GM19043 (cell line): ENCODE data around the gene P2RY1.
"Not testable (repeated sequence)": the region's sequence is repeated elsewhere in the genome, so short reads cannot be mapped to it uniquely, and the experiment has no call there.

Source experiments
- ATAC-seq: cut with Tn5 transposase; IDR thresholded peaks from one replicate; pipeline ENCODE4 v1.9.1; 2021; ENCODE audit warnings: low read depth; ENCODE audit not compliant: unreplicated experiment

P2RY1 gene

DNA sequence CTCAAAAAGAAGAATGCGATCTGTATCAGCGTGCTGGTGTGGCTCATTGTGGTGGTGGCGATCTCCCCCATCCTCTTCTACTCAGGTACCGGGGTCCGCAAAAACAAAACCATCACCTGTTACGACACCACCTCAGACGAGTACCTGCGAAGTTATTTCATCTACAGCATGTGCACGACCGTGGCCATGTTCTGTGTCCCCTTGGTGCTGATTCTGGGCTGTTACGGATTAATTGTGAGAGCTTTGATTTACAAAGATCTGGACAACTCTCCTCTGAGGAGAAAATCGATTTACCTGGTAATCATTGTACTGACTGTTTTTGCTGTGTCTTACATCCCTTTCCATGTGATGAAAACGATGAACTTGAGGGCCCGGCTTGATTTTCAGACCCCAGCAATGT lies 1.3 kb downstream of the P2RY1 start:
- no peak for ATAC-seq

DNA sequence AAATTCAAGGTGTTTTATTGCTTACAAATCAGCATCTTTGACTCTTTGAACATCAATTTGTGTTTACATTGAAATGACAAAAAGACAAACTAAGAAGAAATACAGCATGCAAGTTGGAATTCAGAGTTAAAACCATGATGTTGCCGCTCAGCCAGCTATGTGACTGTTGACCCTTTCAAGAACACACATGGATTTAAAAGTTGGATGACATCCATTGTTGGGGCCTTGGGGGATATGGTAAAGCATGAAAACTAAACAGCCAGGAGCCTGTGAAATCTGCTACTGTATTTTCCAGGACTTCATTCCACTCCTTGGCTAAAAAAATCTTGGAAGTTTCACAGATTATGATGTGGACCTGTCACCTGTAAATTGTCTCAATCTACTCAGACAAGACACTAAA lies 4.6 kb downstream of the P2RY1 start:
- ATAC-seq: no peak

DNA sequence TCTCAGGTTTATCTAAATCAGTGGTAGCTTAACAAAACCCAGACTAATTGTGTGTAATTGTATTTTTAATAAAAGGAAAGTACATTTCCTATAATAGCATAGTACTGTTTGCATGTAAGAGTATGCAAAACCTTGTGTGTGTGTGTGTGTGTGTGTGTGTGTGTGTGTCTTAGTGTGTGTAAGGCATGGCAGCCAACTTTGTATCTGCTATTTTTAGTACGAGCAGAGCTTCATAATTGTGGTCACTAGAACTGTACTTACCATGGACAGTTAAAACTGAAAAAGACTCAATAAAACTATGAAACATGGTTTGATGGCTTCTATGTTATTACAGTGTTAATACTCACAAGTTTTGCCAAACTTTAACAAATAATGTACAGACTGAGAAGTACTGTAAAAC lies 6.2 kb downstream of the P2RY1 start:
- no peak for ATAC-seq

DNA sequence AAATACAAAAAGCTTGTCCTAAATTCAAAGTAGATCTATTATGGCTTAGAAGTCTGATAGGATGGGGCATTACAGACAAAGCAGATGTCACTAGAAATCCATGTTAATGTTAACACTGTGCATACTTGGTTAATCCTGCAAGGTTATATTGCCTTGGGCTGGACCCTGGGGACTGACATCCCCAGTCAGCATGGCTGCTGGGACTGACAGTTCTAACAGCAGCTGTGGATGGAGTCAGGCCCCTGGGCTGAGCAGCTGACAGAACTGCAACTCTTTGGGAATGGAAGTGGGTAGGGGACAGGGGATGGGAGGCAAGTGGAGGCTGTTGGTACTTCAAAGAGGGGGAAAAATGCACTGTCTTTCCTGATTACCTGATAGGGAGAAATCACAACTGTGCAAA lies 7.5 kb downstream of the P2RY1 start:
- no peak for ATAC-seq

DNA sequence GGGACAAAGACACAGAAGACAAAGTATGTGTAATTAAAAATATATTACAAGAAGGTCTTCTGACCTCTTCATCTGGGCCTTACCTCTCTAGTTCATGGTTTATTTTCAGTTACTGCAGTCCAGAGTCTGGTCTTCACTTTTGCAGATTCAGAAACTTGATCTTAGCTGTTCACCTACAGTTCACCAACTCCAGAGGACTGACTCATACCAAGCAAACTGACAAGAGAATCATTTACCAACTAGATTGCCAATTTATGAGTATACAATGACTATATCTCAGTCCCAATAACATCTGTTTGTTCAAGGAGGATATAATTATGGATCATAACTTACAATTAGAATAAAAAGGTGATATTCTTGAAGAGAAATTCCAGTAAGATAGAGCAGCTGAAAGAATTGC lies 9.0 kb downstream of the P2RY1 start:
- ATAC-seq: peak; percentile 49

DNA sequence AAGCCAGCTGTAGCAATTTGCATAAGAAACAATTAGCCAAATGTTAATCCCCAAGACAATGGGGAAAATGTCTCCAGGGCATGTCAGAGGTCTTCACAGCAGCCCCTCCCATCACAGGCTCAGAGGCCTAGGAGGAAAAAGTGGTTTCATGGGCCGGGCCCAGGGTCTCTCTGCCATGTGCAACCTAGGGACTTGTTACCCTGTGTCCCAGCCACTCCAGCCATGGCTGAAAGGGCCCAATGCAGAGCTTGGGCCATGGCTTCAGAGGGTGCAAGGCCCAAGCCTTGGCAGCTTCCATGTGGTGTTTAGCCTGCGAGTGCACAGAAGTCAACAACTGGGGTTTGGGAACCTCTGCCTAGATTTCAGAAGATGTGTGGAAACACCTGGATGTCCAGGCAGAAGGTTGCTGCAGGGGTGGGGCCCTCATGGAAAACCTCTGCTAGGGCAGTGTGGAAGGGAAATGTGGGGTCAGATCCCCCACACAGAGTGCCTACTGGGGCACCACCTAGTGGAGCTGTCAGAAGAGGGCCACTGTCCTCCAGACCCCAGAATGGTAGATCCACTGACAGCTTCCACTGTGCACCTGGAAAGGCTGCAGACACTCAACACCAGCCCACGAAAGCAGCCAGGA lies 11.8 kb downstream of the P2RY1 start:
- not testable (repeated sequence) for ATAC-seq

DNA sequence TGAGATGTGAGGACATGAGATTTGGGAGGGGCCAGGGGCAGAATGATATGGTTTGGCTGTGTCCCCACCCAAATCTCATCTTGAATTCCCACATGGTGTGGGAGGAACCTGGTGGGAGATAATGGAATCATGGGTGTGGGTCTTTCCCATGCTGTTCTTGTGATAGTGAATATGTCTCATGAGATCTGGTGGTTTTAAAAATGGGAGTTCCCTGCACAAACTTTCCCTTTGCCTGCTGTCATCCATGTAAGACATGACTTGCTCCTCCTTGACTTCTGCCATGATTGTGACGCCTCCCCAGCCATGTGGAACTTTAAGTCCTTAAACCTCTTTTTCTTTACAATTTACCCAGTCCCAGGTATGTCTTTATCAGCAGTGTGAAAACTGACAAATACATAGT lies 12.7 kb downstream of the P2RY1 start:
- not testable (repeated sequence) for ATAC-seq

DNA sequence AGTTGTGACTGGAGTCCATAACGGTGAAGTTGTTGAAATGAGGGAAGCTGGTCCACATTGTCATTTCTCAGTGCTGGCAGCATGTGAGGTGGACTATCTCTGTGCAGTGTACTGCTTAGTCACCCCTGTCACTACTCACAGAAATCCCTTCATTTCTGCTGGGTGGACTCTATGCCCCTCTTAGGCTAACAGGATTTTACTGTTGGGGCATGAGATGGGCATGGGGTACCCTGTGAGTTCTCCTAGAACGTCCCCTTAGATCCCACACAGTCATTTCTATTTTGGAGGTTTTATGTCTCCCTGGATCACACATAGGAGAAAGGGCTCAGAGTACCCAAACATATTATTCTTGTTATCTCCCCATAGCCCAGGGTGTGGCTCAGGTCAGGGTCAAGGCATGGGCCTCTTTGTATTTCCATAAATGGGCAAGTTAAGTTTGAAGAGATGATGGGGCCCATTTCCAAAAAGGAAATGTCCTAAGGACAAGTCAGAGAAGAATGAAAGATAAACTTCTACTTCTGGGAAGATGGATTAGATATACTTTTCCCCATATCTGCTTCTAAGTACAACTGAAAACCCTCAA lies 15.2 kb downstream of the P2RY1 start:
- no peak for ATAC-seq

DNA sequence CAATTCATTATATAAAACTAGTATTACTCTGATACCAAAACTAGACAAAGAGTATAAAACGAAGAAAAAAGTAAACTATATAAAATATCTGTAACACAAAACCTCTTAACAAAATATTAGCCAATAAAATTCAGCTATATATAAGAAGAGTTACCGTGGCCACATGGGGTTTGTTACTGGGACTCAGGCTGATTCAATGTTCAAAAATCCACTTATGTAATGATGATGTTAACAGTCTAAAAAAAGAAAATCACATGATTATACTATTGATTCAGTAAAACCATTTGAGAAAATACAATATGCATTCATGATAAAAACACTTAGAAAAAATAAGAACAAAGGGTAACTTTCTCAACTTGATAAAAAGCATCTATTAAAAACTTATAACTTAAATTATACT lies 18.3 kb downstream of the P2RY1 start:
- no peak for ATAC-seq

DNA sequence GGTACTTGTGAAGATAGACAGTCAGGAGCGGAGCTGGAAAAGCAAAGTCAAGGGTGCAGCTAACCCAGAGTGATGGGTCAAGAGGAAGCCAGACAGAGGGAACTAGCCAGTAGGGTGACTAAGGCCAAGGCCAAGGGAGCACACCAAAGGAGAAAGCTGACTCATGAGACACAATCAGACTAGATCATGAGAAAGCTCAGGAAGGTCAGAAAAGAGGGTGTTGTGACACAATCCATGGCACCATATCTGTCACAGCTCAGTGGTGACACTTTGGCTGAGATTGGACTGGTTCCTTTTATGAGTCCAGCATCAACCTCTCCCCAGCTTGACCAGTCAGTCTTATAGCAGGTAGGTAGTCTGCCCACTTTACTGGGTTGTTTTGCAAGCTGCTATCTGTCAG lies 22.2 kb downstream of the P2RY1 start:
- no peak for ATAC-seq

DNA sequence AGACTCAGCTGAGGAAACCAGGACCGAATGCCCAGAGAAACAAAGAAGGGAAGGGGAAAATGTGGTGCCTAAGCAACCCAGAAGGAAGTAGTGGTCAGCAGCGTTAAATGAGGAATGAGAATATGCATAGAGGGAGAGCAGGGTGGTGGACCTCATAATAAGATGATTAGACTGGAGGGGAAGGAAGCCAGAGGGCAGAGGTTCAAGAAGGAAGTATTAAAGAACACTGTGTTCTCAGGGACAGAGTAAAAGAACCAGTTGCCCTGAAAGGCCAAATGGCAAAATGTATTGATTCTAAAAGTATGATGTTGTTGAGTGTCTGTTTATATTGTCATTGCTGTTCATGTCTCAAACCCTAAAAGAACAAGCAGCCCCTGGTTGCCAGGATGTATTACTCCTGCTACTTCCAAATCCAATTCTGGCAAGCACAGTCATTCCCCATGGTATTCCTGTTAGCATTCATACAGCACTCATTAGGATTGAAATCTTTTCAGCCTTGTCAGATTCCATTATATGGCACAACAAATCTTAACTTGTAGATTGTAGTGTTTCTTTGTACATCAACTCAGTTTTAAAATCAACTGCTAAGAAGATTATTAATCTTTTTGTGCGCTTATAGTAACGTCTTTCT lies 23.4 kb downstream of the P2RY1 start:
- ATAC-seq: no peak

DNA sequence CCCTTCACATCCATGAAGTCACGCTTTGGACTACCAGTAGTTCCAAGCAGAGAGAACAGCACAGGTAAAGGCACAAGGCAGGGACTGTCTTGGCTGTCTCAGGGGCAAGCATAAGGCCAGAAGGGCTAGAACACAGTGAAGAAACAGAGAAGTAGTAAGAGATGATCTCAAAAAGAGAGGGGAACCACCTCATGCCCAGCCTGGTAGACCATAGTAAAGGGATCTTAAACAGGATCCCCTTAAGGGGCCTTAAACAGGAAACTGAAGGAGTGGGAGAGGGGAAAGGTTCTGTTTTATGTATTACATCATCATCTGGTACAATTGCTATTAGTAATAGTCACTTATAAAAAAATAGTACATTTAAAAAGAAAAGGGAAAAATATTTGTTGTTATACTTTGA lies 25.8 kb downstream of the P2RY1 start:
- ATAC-seq: no peak

DNA sequence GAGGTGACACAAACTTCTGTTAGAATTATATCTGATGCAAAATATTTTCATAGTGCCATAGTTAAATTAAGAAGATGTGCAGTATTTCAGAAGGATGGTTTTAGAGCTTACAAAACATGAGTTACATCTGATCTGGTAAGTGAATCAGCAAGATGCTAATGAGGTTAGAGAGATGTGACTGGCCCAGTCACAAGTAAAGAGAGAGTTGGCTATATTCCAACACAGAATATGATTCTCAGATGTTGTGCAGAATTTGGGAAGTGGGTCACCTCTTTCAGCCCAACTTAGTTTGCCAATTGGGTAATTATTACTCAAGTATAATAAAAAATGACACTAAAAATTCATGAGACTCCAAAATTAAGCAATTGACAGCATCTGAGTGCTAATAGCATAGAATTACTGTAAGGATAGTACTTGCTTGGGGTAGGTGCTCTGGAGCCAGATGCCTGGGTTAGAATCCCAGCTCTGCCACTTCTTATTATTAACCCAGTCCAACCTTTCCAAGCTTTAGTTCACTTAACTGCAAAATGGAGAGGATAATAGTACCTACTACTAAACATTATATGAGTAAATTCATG lies 30.8 kb downstream of the P2RY1 start:
- no peak for ATAC-seq

DNA sequence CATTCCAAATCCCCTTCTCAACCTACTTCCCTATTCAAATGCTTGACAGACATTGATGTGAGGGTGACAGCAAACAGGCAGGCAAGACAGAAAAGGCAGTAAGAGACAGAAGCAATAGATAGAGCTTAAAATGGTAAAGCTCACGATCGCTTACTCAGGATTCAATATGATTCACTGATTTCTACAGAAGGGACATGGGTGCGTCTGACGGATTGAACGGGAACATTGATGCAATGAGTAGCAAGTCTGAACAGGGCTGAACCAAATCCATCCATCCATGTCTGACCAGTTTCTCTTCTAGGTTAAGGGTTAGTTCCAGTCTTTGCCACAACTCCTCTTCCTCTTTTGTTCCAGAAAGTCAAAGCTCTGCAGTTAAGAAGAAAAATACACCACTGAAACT lies 35.1 kb downstream of the P2RY1 start:
- ATAC-seq: no peak

DNA sequence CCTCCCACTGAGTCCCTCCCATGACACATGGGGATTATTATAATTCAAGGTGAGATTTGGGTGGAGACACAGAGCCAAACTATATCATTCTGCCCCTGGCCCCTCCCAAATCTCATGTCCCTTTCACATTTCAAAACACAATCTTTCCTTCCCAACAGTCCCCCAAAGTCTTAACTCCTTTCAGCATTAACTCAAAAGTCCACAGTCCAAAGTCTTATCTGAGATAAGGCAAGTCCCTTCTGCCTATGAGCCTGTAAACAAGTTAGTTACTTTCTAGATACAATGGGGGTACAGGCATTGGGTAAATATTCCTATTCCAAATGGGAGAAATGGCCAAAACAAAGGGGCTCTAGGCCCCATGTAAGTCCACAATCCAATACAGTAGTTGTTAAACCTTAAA lies 38.4 kb downstream of the P2RY1 start:
- not testable (repeated sequence) for ATAC-seq

DNA sequence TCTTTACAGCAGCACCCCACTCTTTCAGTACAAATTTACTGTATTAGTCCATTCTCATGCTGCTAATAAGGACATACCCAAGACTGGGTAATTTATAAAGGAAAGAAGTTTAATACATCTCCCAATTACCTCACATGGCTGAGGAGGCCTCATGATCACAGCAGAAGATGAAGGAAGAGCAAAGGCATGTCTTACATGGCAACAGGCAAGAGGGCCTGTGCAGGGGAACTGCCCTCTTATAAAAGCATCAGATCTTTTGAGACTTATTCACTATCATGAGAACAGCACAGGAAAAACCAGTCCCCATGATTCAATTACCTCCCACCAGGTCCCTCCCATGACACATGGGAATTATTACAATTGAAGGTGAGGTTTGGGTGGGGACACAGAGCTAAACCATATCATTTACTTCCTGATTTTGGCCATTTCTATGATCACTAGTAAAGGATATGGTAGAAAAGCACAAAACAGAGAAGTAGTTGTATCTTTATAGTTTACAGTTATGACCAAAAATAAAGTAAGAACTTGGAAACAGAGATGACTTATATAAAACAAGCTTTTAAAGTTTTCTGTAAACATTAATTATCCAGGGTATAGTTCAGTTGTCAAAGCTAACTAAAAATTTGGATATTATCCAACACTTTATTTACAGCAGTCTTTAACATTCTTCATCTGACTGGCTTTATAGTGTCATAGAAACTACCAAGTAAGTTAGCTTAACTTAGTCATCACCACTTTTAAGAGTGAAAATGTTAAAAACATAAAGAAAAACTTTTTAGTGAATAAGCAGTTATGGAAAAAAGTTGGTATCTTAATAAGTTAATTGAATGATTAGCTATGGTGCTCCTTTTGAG lies 40.2 kb downstream of the P2RY1 start:
- ATAC-seq: no peak

DNA sequence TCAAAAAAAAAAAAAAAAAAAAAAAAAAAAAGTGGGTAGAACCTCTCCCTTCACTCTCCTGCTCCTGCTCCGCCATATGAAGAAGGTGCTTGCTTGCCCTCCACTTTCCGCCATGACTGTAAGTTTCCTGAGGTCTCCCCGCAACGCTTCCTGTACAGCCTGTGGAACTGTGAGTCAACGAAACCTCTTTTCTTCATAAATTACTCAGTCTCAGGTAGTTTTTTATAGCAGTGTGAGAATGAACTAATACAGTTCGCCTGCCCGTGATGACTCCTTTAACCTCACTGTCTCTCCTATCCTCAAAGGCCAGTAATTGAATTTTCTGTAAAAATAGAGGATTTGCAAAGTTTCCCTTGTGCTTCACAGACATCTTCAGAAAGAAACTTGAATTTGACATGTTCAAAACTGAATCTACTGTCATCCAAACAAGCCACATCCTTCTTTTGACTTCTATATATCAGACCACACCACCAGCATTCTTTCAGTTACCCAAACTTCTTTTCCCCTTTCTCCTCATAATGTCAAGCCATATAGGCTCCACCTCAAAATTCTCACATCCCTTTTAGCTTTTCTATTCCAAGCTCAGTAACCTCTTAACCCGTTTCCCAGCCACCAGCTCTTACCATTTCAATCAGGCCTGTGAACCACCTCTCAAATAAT lies 44.3 kb downstream of the P2RY1 start:
- no peak for ATAC-seq

DNA sequence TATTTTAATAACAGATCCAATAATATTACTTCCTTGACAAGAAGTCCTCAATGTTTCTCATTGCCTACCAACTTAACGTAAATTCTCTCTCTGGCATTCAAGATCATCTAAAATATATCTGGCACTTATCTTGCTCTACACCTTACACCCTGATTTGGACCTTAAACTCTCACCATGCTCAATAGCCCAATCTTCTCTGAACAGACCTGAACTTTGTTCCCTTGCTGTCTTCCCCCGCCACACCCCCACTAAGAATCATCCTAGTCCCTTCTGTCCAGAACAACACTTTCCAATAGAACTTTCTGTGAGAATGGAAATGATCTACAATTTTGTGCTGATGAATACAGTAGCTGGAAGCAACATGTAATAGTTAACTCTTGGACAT lies 44.9 kb downstream of the P2RY1 start:
- no peak for ATAC-seq

DNA sequence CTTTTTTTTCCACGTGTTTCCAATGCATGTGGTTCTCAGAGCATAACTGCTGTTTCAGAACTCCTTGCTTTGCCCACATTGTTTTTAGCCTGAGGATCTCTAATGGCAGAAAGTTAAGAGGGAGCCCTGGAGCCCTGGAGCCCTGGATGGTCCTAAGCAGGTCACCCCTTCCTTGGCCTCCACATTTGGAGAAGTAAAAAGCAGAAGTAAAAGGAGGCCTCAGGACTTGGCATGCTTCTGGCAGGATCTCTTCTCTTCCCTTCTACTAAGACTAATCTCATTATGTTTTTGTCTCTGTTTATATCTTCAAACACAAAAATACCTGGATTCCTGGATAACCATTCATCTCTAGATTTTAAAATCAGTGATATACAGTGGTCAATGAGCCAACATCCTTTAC lies 50.1 kb downstream of the P2RY1 start:
- ATAC-seq: no peak
